ENCODE results near the gene SLC9A9.

Gene SLC9A9

GRCh38 chr3:143383421-143383820 lies 464.8 kb downstream of the SLC9A9 start:
- no peak for FAIRE-seq

- FAIRE-seq, result no peak
Measured at GRCh38 chr3:143382816-143383215, 465.5 kb downstream of the SLC9A9 start.

GRCh38 chr3:143380449-143380848 lies 467.8 kb downstream of the SLC9A9 start:
- FAIRE-seq, result no peak

GRCh38 chr3:143375698-143376097 lies 472.6 kb downstream of the SLC9A9 start:
- no peak for FAIRE-seq

- FAIRE-seq, result no peak
Measured at GRCh38 chr3:143367171-143367570, 481.1 kb downstream of the SLC9A9 start.

GRCh38 chr3:143366672-143367071 lies 481.6 kb downstream of the SLC9A9 start:
- FAIRE-seq, result no peak

- no peak for FAIRE-seq
Measured at GRCh38 chr3:143363949-143364348, 484.3 kb downstream of the SLC9A9 start.

- no peak for FAIRE-seq
Measured at GRCh38 chr3:143363276-143363675, 485.0 kb downstream of the SLC9A9 start.

GRCh38 chr3:143362115-143362991 lies 485.9 kb downstream of the SLC9A9 start:
- FAIRE-seq, result no peak

GRCh38 chr3:143361589-143361988 lies 486.7 kb downstream of the SLC9A9 start:
- FAIRE-seq, result no peak

- no peak for FAIRE-seq
Measured at GRCh38 chr3:143360244-143360643, 488.0 kb downstream of the SLC9A9 start.

GRCh38 chr3:143358793-143359491 lies 489.3 kb downstream of the SLC9A9 start:
- FAIRE-seq, result no peak

- FAIRE-seq, result no peak
Measured at GRCh38 chr3:143358155-143358792, 490.0 kb downstream of the SLC9A9 start.

- FAIRE-seq, result no peak
Measured at GRCh38 chr3:143357700-143358099, 490.6 kb downstream of the SLC9A9 start.

GRCh38 chr3:143356839-143357238 lies 491.4 kb downstream of the SLC9A9 start:
- no peak for FAIRE-seq

GRCh38 chr3:143354342-143354741 lies 493.9 kb downstream of the SLC9A9 start:
- no peak for FAIRE-seq

- FAIRE-seq, result no peak
Measured at GRCh38 chr3:143352850-143353550, 495.3 kb downstream of the SLC9A9 start.

- no peak for FAIRE-seq
Measured at GRCh38 chr3:143351895-143352608, 496.2 kb downstream of the SLC9A9 start.

- FAIRE-seq, result no peak
Measured at GRCh38 chr3:143351354-143351753, 496.9 kb downstream of the SLC9A9 start.

GRCh38 chr3:143349455-143349854 lies 498.8 kb downstream of the SLC9A9 start:
- no peak for FAIRE-seq

GRCh38 chr3:143348486-143349327 lies 499.6 kb downstream of the SLC9A9 start:
- no peak for FAIRE-seq

Data from islet of Langerhans (tissue), 1 donor.